H1 (cell line): ENCODE results near the gene DENND4B. TPM values are rescaled to one million over a fixed set of nuclear protein-coding genes. Genes with fewer than 3 reads are reported as not detected.

ENCODE experiments used
- CTCF ChIA-PET: fragments of 300-600 bp; sonication (Branson Sonifier 250); formaldehyde crosslinking; loops from one replicate; lab custom pipeline; 2021; ENCODE audit not compliant: partially characterized antibody; lab: Charles Lee
- POLR2A ChIA-PET: fragments of 300-600 bp; sonication (Branson Sonifier 250); formaldehyde crosslinking; loops from one replicate; lab custom pipeline; 2021; ENCODE audit warnings: inconsistent platforms; ENCODE audit not compliant: partially characterized antibody; lab: Charles Lee
- DNase-seq, 2 experiments: peaks; one replicate each; pipeline versions ENCODE4 v3.0.0 to v3.0.0-alpha.2; 2010 to 2022; ENCODE audit warnings: low spot score in 2 of 2, low read depth in 1 of 2, mixed read lengths in 1 of 2
- FAIRE-seq: peaks from 2 replicates; lab custom pipeline; 2011; peaks lifted over from hg19 to GRCh38; lab: Jason Lieb, UNC
- H2AFZ ChIP-seq: 2 replicates; pipeline ENCODE4 v1.8.1; 2012; ENCODE audit warnings: low read length, inconsistent platforms
- H2AK5ac ChIP-seq: 2 replicates; pipeline ENCODE4 v1.6.1; 2013; ENCODE audit warnings: low read depth, low read length
- H2BK120ac ChIP-seq: replicated peaks from 2 replicates; pipeline ENCODE3; 2013; ENCODE audit warnings: low read depth, low read length, inconsistent platforms
- H2BK12ac ChIP-seq: 2 replicates; pipeline ENCODE4 v1.6.1; 2013; ENCODE audit warnings: low read depth, low read length
- H2BK15ac ChIP-seq: 2 replicates; pipeline ENCODE4 v1.6.1; 2013; ENCODE audit warnings: low read length
- H2BK20ac ChIP-seq: 2 replicates; pipeline ENCODE4 v1.6.1; 2013; ENCODE audit warnings: low read length
- H2BK5ac ChIP-seq: 2 replicates; pipeline ENCODE4 v1.6.1; 2013; ENCODE audit warnings: low read depth, low read length
- H3K14ac ChIP-seq: 2 replicates; pipeline ENCODE4 v1.6.1; 2013; ENCODE audit warnings: inconsistent platforms; ENCODE audit not compliant: insufficient read length
- H3K18ac ChIP-seq: 2 replicates; pipeline ENCODE4 v1.6.1; 2013; ENCODE audit warnings: low read length; ENCODE audit errors: extremely low read depth
- H3K23ac ChIP-seq: 2 replicates; pipeline ENCODE4 v1.6.1; 2013; ENCODE audit warnings: inconsistent platforms; ENCODE audit not compliant: insufficient read length
- H3K23me2 ChIP-seq: 2 replicates; pipeline ENCODE4 v1.6.1; 2013; ENCODE audit warnings: low read depth, low read length
- H3K27ac ChIP-seq: 2 replicates; pipeline ENCODE4 v1.6.1; 2011; ENCODE audit warnings: low read depth, low read length, inconsistent platforms
- H3K27me3 ChIP-seq, 4 experiments: replicated peaks in 1 of 4; 1 replicate in 1 of 4; 2 replicates in 3 of 4; pipeline versions ENCODE4 v1.6.1 to v1.8.1; 2011 to 2013; ENCODE audit warnings: low read length in 3 of 4, mild to moderate bottlenecking in 3 of 4, inconsistent platforms in 2 of 4, mixed read lengths in 2 of 4, moderate library complexity in 1 of 4; ENCODE audit not compliant: control insufficient read depth in 3 of 4, insufficient read depth in 3 of 4; ENCODE audit errors: extremely low read depth in 1 of 4
- H3K36me3 ChIP-seq, 4 experiments: 2 replicates each; pipeline versions ENCODE4 v1.6.1 to v1.8.1; 2011 to 2013; ENCODE audit warnings: mild to moderate bottlenecking in 4 of 4, low read length in 3 of 4, moderate library complexity in 2 of 4, control low read depth in 1 of 4, inconsistent platforms in 1 of 4; ENCODE audit not compliant: insufficient read depth in 4 of 4, control insufficient read depth in 2 of 4
- H3K4ac ChIP-seq: replicated peaks from 2 replicates; pipeline ENCODE3; 2013; ENCODE audit warnings: low read length, low read depth, mixed read lengths, inconsistent platforms; ENCODE audit not compliant: insufficient read length
- H3K4me1 ChIP-seq, 4 experiments: replicated peaks in 1 of 4; 1 replicate in 1 of 4; 2 replicates in 3 of 4; pipeline versions ENCODE4 v1.6.1 to v1.8.1; 2011 to 2013; ENCODE audit warnings: low read length in 3 of 4, inconsistent platforms in 2 of 4, mixed read lengths in 1 of 4; ENCODE audit not compliant: insufficient read depth in 4 of 4, control insufficient read depth in 3 of 4
- H3K4me2 ChIP-seq, 2 experiments: 2 replicates each; pipeline versions ENCODE4 v1.6.1 to v1.8.1; 2011 to 2013; ENCODE audit warnings: low read depth in 2 of 2, low read length in 2 of 2, control low read depth in 1 of 2, inconsistent platforms in 1 of 2, mild to moderate bottlenecking in 1 of 2; ENCODE audit not compliant: insufficient read depth in 1 of 2
- H3K4me3 ChIP-seq, 4 experiments: fragments of 200-600, 300-600 bp in 1 of 4; sonication (generic), shearing (Covaris generic), sonication (Bioruptor Twin) in 1 of 4; 2 replicates each; pipeline versions ENCODE4 v1.5.1 to v1.8.1; 2011 to 2016; ENCODE audit warnings: low read length in 4 of 4, low read depth in 3 of 4, control low read depth in 2 of 4, inconsistent platforms in 2 of 4, mild to moderate bottlenecking in 2 of 4, mixed read lengths in 1 of 4, moderate library complexity in 1 of 4; ENCODE audit not compliant: insufficient read depth in 2 of 4; ENCODE audit errors: extremely low read depth in 1 of 4
- H3K56ac ChIP-seq: replicated peaks from 2 replicates; pipeline ENCODE3; 2013; ENCODE audit warnings: low read depth, mild to moderate bottlenecking, mixed read lengths, low read length, inconsistent platforms; ENCODE audit not compliant: insufficient read length
- H3K79me1 ChIP-seq: 2 replicates; pipeline ENCODE4 v1.6.1; 2013; ENCODE audit warnings: low read depth, low read length, control low read depth
- H3K79me2 ChIP-seq, 2 experiments: 2 replicates each; pipeline versions ENCODE4 v1.6.1 to v1.8.1; 2012 to 2013; ENCODE audit warnings: low read length in 2 of 2, mild to moderate bottlenecking in 2 of 2, inconsistent platforms in 1 of 2; ENCODE audit not compliant: insufficient read depth in 2 of 2, control insufficient read depth in 1 of 2
- H3K9ac ChIP-seq, 4 experiments: replicated peaks in 1 of 4; 1 replicate in 1 of 4; 2 replicates in 3 of 4; pipeline versions ENCODE4 v1.6.1 to v1.8.1; 2011 to 2013; ENCODE audit warnings: low read depth in 3 of 4, low read length in 3 of 4, control low read depth in 2 of 4, mild to moderate bottlenecking in 2 of 4, moderate library complexity in 2 of 4, inconsistent platforms in 1 of 4; ENCODE audit errors: extremely low read depth in 1 of 4
- H3K9me3 ChIP-seq, 2 experiments: 2 replicates each; pipeline versions ENCODE4 v1.6.1 to v1.8.1; 2012 to 2013; ENCODE audit warnings: mild to moderate bottlenecking in 2 of 2, moderate library complexity in 2 of 2, control low read depth in 1 of 2, inconsistent platforms in 1 of 2, low read depth in 1 of 2, low read length in 1 of 2, mixed read lengths in 1 of 2; ENCODE audit not compliant: insufficient read depth in 2 of 2
- H4K20me1 ChIP-seq, 2 experiments: replicated peaks in 1 of 2; 2 replicates each; pipeline versions ENCODE3 to v1.8.1; 2011 to 2013; ENCODE audit warnings: inconsistent platforms in 2 of 2, low read length in 2 of 2, mild to moderate bottlenecking in 1 of 2; ENCODE audit not compliant: insufficient read depth in 2 of 2, control insufficient read depth in 1 of 2
- H4K5ac ChIP-seq: 2 replicates; pipeline ENCODE4 v1.6.1; 2013; ENCODE audit warnings: low read length, low read depth, mixed read lengths, inconsistent platforms; ENCODE audit not compliant: insufficient read length
- H4K8ac ChIP-seq: 2 replicates; pipeline ENCODE4 v1.8.0; 2013; ENCODE audit warnings: mild to moderate bottlenecking, moderate library complexity, low read length, inconsistent platforms; ENCODE audit not compliant: insufficient read depth; ENCODE audit errors: extremely low read depth
- H4K91ac ChIP-seq: replicated peaks from 2 replicates; pipeline ENCODE3; 2013; ENCODE audit warnings: low read length, mixed read lengths, inconsistent platforms; ENCODE audit not compliant: insufficient read length
- CBX5 ChIP-seq: fragments of 300-800, 300-1000 bp; sonication (generic); IDR thresholded peaks from 2 replicates; pipeline ENCODE4 v1.7.1; 2016; ENCODE audit warnings: antibody characterized with exemption, low read length, low read depth
- FOSL1 ChIP-seq: IDR thresholded peaks from 2 replicates; pipeline ENCODE4 v1.6.1; 2011; ENCODE audit warnings: mild to moderate bottlenecking, low read depth, low read length, moderate library complexity; ENCODE audit not compliant: insufficient read depth
- GTF2F1 ChIP-seq: IDR thresholded peaks from 2 replicates; pipeline ENCODE4 v1.6.1; 2012; ENCODE audit warnings: low read depth, low read length, improper control_type of control experiment, borderline replicate concordance
- KDM5A ChIP-seq: fragments of 200-600 bp; IDR thresholded peaks from 2 replicates; pipeline ENCODE4 v1.7.1; 2012; ENCODE audit warnings: mild to moderate bottlenecking, low read length, inconsistent platforms, mixed read lengths
- RFX5 ChIP-seq: IDR thresholded peaks from 2 replicates; pipeline ENCODE4 v1.6.1; 2011; ENCODE audit warnings: low read depth, low read length, improper control_type of control experiment, borderline replicate concordance
- TBP ChIP-seq: IDR thresholded peaks from 2 replicates; pipeline ENCODE4 v1.6.1; 2011; ENCODE audit warnings: low read depth, low read length, improper control_type of control experiment
- WGBS, 2 experiments: shearing (Covaris generic) in 1 of 2; methylation state at CpG; one replicate each; pipeline versions ENCODE4 v1.1.6 to v1.1.7; 2013 to 2015; ENCODE audit warnings: low lambda C conversion rate in 2 of 2, mixed read lengths in 2 of 2, inconsistent platforms in 1 of 2, low coverage in 1 of 2, missing lambda C conversion rate in 1 of 2; ENCODE audit not compliant: insufficient replicate concordance in 2 of 2, insufficient coverage in 1 of 2, insufficient read length in 1 of 2; ENCODE audit errors: extremely low coverage in 1 of 2, missing lambda C conversion rate in 1 of 2; 5-methylcytosine and 5-hydroxymethylcytosine counted together
- polyA plus RNA-seq, 7 experiments: library from polyadenylated mRNA; depleted of rRNA in 3 of 7; stranded (reverse) in 5 of 7; unstranded in 2 of 7; fragments of >200 nt in 5 of 7; fragments of 200-250 nt in 2 of 7; gene quantifications; 1 replicate in 5 of 7; 2 replicates in 1 of 7; 4 replicates in 1 of 7; pipeline versions ENCODE4 v1.2.1 to v1.2.3, GENCODE V29; 2011 to 2013; ENCODE audit warnings: missing spikeins in 2 of 7, mixed read lengths in 2 of 7
- total RNA-seq: library from RNA; stranded (reverse); fragmentation: NEBNext Ultra II Directional; extraction: Animal tissue kit (Norgen Biotek cat#: 25700); gene quantifications from 2 replicates; pipeline ENCODE4 v1.2.1, GENCODE V29; 2021

The DENND4B gene
- total and polyA plus RNA-seq, 2 of the 8 experiments (the other 6 are each of a cell fraction or from before 2014, with no cell fraction given) = 45.6 to 61.1 TPM

DNA sequence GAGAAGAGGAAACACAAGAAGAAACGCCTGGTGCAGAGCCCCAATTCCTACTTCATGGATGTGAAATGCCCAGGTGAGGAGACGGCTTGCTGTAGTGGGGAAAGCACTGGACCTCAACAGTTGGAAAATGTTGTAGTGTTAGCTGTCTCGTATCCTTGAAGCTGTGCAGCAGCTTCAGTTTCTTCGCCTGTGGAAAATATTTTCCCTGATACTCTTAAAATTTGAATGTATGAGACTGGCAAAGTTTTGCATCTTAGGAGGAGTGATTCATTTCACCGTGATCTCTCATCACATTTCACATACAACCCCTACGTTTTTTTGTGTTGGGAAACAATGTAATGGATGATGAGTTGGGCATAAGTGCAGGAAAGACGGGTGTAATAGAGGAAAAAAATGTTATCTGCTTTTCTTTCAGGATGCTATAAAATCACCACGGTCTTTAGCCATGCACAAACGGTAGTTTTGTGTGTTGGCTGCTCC, 44.7 kb upstream of the DENND4B start:
- Histone ChIP-seq H4K8ac (no peak overlapping the region), H3K4me1 (peaks cover 0 to 8% (median 3%) of the 10 kb centered on the region in 4 experiments; a peak in 4 of 7 replicates), H4K91ac (no peak overlapping the region), H3K9me3 (peaks cover 0 to 3% of the 10 kb centered on the region in 2 experiments; a peak in 1 of 4 replicates), H4K5ac (peak overlapping the region; percentile 71), H3K27ac (peak overlapping the region; percentile 95; the same call in 1 of the 2 replicates), H3K9ac (peak overlapping the region; percentile 91 to 100 (median 98)), H3K4ac (peak overlapping the region; percentile 27), H4K20me1 (peaks cover 0 to 8% of the 10 kb centered on the region in 2 experiments), H2BK12ac (no peak overlapping the region; the same call in 1 of the 2 replicates), H3K4me3 (peak overlapping the region; percentile 78 to 95 (median 87)), H2AK5ac (no peak overlapping the region), H2BK120ac (no peak overlapping the region), H3K14ac (no peak overlapping the region), H2AFZ (no peak overlapping the region), H3K23ac (no peak overlapping the region), H3K18ac (no peak overlapping the region), H2BK20ac (no peak overlapping the region), H3K79me2 (peaks cover 0 to 19% of the 10 kb centered on the region in 2 experiments; a peak in 3 of 4 replicates), H3K23me2 (peaks cover 9% of the 10 kb centered on the region), H3K4me2 (peak overlapping the region; percentile 75 to 91), H3K27me3 (no peaks in the 10 kb centered on the region), H2BK5ac (peak overlapping the region; percentile 90), H2BK15ac (no peak overlapping the region), H3K36me3 (peaks cover 14 to 45% (median 28%) of the 10 kb centered on the region in 4 experiments), H3K56ac (peak overlapping the region; percentile 89), H3K79me1 (no peaks in the 10 kb centered on the region)
- POLR2A ChIA-PET = interaction anchor here (0.8 to 13.2 kb wide), 75 partner anchors 11 to 471 kb away, joined by 3 to 454 read pairs (median 6); partner anchors contain the start of genes CREB3L4, CRTC2, DENND4B and GATAD2B
- DNase-seq = no peak
- FAIRE-seq = no peak
- TF ChIP-seq TBP = no peak
- no peak for TF ChIP-seq FOSL1
- no peak for TF ChIP-seq CBX5
- TF ChIP-seq GTF2F1 = no peak
- TF ChIP-seq KDM5A = no peak
- TF ChIP-seq RFX5 = no peak
- WGBS, 2 experiments = 18% methylated on average over 9 of the region's 9 CpGs; no CpG with 5 or more reads in 1 of the 2 experiments
- CTCF ChIA-PET = interaction anchor here (0.9 to 1.2 kb wide), 4 partner anchors 9 to 71 kb away, joined by 3 to 6 read pairs (median 4); no protein-coding TSS in a partner anchor
